Kidney tubule cell (primary cell): Measurements from ENCODE around the gene TAF3.

Source experiments
- DNase-seq: peaks from one replicate; pipeline ENCODE4 v3.0.0-alpha.2; 2018; ENCODE audit warnings: low spot score

TAF3 gene

GRCh38 chr10:8035006-8035640 is 216.8 kb downstream of the TAF3 start:
- no peak for DNase-seq

- no peak for DNase-seq
Observed at GRCh38 chr10:8035641-8036470, 217.6 kb downstream of the TAF3 start.

- DNase-seq, result no peak
Observed at GRCh38 chr10:8036506-8037198, 218.3 kb downstream of the TAF3 start.

- DNase-seq, result no peak
Observed at GRCh38 chr10:8037199-8037801, 219.0 kb downstream of the TAF3 start.

- DNase-seq, result no peak
Observed at GRCh38 chr10:8037941-8038894, 219.9 kb downstream of the TAF3 start.

GRCh38 chr10:8039321-8039881 is 221.1 kb downstream of the TAF3 start:
- no peak for DNase-seq

GRCh38 chr10:8040651-8041050 is 222.3 kb downstream of the TAF3 start:
- no peak for DNase-seq

GRCh38 chr10:8041284-8041991 is 223.1 kb downstream of the TAF3 start:
- DNase-seq, result no peak

GRCh38 chr10:8041992-8042720 is 223.9 kb downstream of the TAF3 start:
- DNase-seq, result no peak

- no peak for DNase-seq
Observed at GRCh38 chr10:8042721-8043568, 224.6 kb downstream of the TAF3 start.

GRCh38 chr10:8043569-8044306 is 225.4 kb downstream of the TAF3 start:
- no peak for DNase-seq

- DNase-seq, result no peak
Observed at GRCh38 chr10:8044331-8044907, 226.1 kb downstream of the TAF3 start.

GRCh38 chr10:8044908-8045725 is 226.8 kb downstream of the TAF3 start:
- peak; percentile 25 for DNase-seq

- no peak for DNase-seq
Observed at GRCh38 chr10:8045726-8046494, 227.6 kb downstream of the TAF3 start.

- no peak for DNase-seq
Observed at GRCh38 chr10:8047452-8048280, 229.4 kb downstream of the TAF3 start.
